GM12872 (cell line): Measurements from ENCODE around the gene ANK3.

ENCODE experiments used
- CTCF ChIP-seq: IDR thresholded peaks from 3 replicates; pipeline ENCODE4 v1.5.1; 2011; ENCODE audit warnings: low read depth, mild to moderate bottlenecking, low read length, moderate library complexity; ENCODE audit not compliant: insufficient read depth

The ANK3 gene

GRCh38 chr10:60040014-60040662 is 349.5 kb downstream of the ANK3 start:
- no peak for TF ChIP-seq CTCF

- no peak for TF ChIP-seq CTCF
Observed at GRCh38 chr10:60035984-60036383, 353.7 kb downstream of the ANK3 start.

GRCh38 chr10:60032723-60033122 is 357.0 kb downstream of the ANK3 start:
- TF ChIP-seq CTCF = peak; percentile 53

- no peak for TF ChIP-seq CTCF
Observed at GRCh38 chr10:60031664-60032063, 358.0 kb downstream of the ANK3 start.

GRCh38 chr10:60031183-60031582 is 358.5 kb downstream of the ANK3 start:
- TF ChIP-seq CTCF = no peak

- no peak for TF ChIP-seq CTCF
Observed at GRCh38 chr10:60029475-60029874, 360.2 kb downstream of the ANK3 start.

GRCh38 chr10:60028081-60028480 is 361.6 kb downstream of the ANK3 start:
- TF ChIP-seq CTCF = no peak
